ENCODE data around the gene GRIK3. TPM values are rescaled to one million over a fixed set of nuclear protein-coding genes. Genes with fewer than 3 reads are reported as not detected.

Gene GRIK3
- total RNA-seq, 3 donors from 2014 or later (not counting 1 experiment from before 2014, with no cell fraction given): not detected

GRCh38 chr1:36776256-36776655 lies 258.1 kb downstream of the GRIK3 start:
- no peaks in the 10 kb centered on the region for H3K9me3 Mint-ChIP-seq

GRCh38 chr1:36775716-36776115 lies 258.6 kb downstream of the GRIK3 start:
- Histone ChIP-seq H3K4me1 (ENCODE audit: control insufficient read depth, insufficient read depth, low read length) (no peaks in the 10 kb centered on the region), H3K27ac (ENCODE audit: low read length) (no peak overlapping the region), H3K4me3 (ENCODE audit: low read length) (no peak overlapping the region), H3K27me3 (ENCODE audit: control insufficient read depth, insufficient read depth, low read length) (no peaks in the 10 kb centered on the region), H3K36me3 (ENCODE audit: control insufficient read depth, insufficient read depth, low read length) (no peaks in the 10 kb centered on the region), H3K9me3 (ENCODE audit: control insufficient read depth, insufficient read depth, low read length) (no peaks in the 10 kb centered on the region)
- H3K36me3 Mint-ChIP-seq: no peaks in the 10 kb centered on the region
- H3K27ac Mint-ChIP-seq: no peak overlapping the region
- WGBS (ENCODE audit: insufficient coverage): 49% methylated on average over 2 of the region's 2 CpGs
- ATAC-seq (no peak), DNase-seq (no peak)
- intact Hi-C loops (cut with micrococcal nuclease): no loop called here
- H3K27me3 Mint-ChIP-seq (ENCODE audit: low read depth in 2 of 2): peaks cover 15 to 51% of the 10 kb centered on the region in 2 donors
- no peaks in the 10 kb centered on the region for H3K9me3 Mint-ChIP-seq
- TF ChIP-seq CTCF (IDR thresholded peaks at IDR 0.05): no peak
- no peaks in the 10 kb centered on the region for H3K4me1 Mint-ChIP-seq
- H3K4me3 Mint-ChIP-seq: no peak overlapping the region

More at GRCh38 chr1:36776256-36776655, 258.1 kb downstream of the GRIK3 start:
- Mint-ChIP-seq H3K27ac (no peak overlapping the region), H3K4me1 (no peaks in the 10 kb centered on the region), H3K4me3 (no peak overlapping the region), H3K36me3 (no peaks in the 10 kb centered on the region), H3K27me3 (ENCODE audit: low read depth in 2 of 2) (peaks cover 12 to 45% of the 10 kb centered on the region in 2 donors)
- intact Hi-C loops (cut with micrococcal nuclease): no loop called here
- no peak for TF ChIP-seq CTCF (IDR thresholded peaks at IDR 0.05)
- DNase-seq (no peak), ATAC-seq (no peak)
- no peaks in the 10 kb centered on the region for H3K27me3 ChIP-seq (ENCODE audit: control insufficient read depth, insufficient read depth, low read length)
- no peak overlapping the region for H3K27ac ChIP-seq (ENCODE audit: low read length)
- no peak overlapping the region for H3K4me3 ChIP-seq (ENCODE audit: low read length)
- H3K9me3 ChIP-seq (ENCODE audit: control insufficient read depth, insufficient read depth, low read length): no peaks in the 10 kb centered on the region
- 60% methylated on average over 3 of the region's 3 CpGs for WGBS (ENCODE audit: insufficient coverage)
- H3K4me1 ChIP-seq (ENCODE audit: control insufficient read depth, insufficient read depth, low read length): no peaks in the 10 kb centered on the region
- H3K36me3 ChIP-seq (ENCODE audit: control insufficient read depth, insufficient read depth, low read length): no peaks in the 10 kb centered on the region

DNA sequence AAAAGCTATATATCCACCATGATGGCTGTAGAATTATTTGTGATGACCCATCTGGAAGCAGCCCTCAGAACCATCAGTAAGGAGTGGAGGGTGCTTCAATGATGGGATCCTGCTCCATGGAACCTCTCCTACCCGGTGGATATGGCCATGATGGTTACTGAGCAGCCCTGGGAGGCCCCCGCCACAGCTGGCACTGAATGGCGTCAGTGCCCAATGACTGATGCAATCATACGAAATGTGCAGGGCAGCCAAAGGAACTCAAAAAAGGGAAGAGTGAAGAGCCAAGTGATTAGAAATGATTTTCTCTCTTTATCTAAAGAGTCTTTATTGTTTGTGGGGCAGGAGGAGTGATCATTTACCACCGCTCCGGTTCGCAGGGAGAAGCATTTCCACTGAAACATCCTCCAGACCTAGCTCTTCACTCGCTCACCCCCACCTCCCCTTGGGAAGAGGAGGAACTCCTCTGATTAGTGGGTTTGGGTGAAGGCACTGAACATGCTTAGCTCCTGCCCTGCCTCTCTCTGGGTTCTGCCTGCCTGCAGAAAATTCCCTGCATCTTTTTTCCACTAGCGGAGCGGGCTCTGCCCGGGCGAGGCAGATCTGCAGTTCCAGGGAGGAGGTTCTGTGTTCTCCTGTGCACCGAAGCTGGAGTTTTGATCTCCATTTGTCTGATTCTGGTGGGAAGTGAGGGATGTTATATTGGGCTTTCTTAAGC lies 260.3 kb downstream of the GRIK3 start:
- Histone ChIP-seq H3K4me1 (ENCODE audit: control insufficient read depth, insufficient read depth, low read length) (no peaks in the 10 kb centered on the region), H3K36me3 (ENCODE audit: control insufficient read depth, insufficient read depth, low read length) (no peaks in the 10 kb centered on the region), H3K9me3 (ENCODE audit: control insufficient read depth, insufficient read depth, low read length) (no peaks in the 10 kb centered on the region), H3K4me3 (ENCODE audit: low read length) (no peak overlapping the region), H3K27ac (ENCODE audit: low read length) (no peak overlapping the region), H3K27me3 (ENCODE audit: control insufficient read depth, insufficient read depth, low read length) (peaks cover 3% of the 10 kb centered on the region)
- Mint-ChIP-seq H3K9me3 (no peaks in the 10 kb centered on the region), H3K36me3 (no peaks in the 10 kb centered on the region), H3K4me3 (no peak overlapping the region), H3K27ac (no peak overlapping the region), H3K27me3 (ENCODE audit: low read depth in 2 of 2) (peaks cover 23 to 66% of the 10 kb centered on the region in 2 donors), H3K4me1 (no peaks in the 10 kb centered on the region)
- 85% methylated on average over 9 of the region's 13 CpGs for WGBS (ENCODE audit: insufficient coverage)
- ATAC-seq (no peak), DNase-seq (no peak)
- no peak for TF ChIP-seq CTCF (IDR thresholded peaks at IDR 0.05)
- intact Hi-C loops (cut with micrococcal nuclease): no loop called here
